HG03520 (cell line): Measurements from ENCODE around the gene LAMP1.
"Not testable (repeated sequence)": the region's sequence is repeated elsewhere in the genome, so short reads cannot be mapped to it uniquely, and the experiment has no call there.

Experiments
- ATAC-seq: cut with Tn5 transposase; IDR thresholded peaks from one replicate; pipeline ENCODE4 v1.9.1; 2021; ENCODE audit warnings: mild to moderate bottlenecking, moderate library complexity; ENCODE audit not compliant: unreplicated experiment

The LAMP1 gene

DNA sequence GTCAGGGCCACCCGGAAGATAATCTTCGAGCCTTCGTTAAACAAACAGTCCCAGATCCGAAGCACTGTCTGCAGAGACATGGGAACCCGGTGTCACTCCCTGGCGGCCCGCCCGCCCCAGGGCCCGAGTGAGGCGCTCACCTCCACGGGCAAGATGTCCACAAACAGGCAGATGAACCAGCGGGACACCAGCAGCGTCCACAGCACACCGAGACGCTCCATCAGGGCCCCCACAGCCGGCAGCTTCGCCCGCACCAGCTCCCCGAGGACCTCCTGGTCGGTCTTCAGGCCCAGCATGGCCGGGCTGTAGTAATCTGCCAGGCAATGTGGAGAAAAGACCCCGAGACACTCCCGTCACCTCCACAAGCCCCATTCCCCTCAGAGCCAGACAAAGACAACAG is 28.7 kb downstream of the LAMP1 start:
- no peak for ATAC-seq

DNA sequence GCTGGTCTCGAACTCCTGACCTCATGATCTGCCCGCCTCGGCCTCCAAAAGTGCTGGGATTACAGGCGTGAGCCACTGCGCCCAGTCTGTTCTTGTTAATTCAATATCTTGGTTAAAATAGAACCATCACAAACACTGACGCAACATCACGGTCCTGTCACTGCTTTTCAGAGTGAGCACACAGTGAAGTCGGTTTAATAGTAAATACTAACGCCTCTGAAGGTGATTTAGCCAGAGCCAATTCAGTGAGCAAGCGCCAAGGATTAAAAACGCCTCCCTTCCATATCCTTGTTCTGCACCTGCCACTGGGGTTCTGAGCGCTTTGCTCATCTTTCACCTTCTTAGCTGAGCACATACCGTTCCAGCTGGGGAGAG is 30.3 kb downstream of the LAMP1 start:
- ATAC-seq, result no peak

DNA sequence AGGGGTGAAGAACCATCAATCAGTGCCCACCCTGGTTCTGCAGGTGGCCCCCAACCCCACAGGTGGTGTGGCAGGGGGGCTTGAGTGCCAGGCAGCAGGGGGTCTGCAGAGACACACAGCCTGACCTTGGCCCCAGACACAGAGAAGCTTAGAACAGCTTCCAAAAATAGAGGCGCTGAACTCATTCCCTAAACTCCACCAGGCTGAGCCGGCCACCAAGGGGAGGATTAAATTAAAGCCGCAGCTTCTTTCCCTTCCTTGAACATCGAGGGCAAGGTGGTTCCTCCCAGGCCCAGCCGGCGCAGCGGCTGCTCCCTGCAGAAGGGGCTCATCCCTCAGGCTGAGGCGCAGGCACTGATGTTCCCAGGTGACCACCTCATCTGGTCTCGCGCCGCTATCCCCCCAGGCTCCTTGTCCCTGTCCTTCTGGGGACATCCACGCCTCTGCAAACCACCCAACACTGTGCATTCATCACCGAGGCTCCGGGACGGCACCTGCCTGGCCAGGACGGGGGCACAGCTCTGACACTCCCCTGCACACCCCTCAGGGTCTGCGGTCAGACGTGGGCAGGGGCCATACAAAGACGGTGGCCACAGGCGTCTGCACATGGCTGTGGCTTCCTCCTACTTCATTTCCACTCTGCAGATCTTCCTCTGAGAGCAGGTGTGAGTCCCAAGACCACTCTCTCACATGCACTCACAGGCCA is 30.9 kb downstream of the LAMP1 start:
- no peak for ATAC-seq

DNA sequence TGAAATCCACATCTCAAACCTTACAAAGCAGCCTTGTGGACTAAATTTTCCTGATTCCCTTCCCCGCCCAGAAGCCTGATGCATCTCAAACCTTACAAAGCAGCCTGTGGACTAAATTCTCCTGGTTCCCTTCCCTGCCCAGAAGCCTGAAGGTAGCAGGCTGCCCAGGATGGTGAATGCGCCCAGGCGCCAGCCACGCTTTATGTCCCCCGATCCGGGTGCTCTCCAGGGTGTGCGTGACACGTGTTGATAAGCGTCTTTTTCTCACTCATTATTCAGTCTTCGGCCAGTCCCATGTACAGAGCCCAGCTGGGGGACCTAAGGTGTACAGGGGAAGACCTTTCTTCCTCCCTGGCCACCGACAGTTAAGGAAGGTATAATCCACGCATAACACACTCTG is 31.8 kb downstream of the LAMP1 start:
- no peak for ATAC-seq

GRCh38 chr13:113329656-113330312 is 32.7 kb downstream of the LAMP1 start:
- ATAC-seq, result no peak

GRCh38 chr13:113332615-113333014 is 35.6 kb downstream of the LAMP1 start:
- no peak for ATAC-seq

- ATAC-seq, result no peak
Measured at GRCh38 chr13:113333076-113333475, 36.0 kb downstream of the LAMP1 start.

GRCh38 chr13:113337556-113337955 is 40.5 kb downstream of the LAMP1 start:
- ATAC-seq, result no peak

GRCh38 chr13:113337976-113338375 is 40.9 kb downstream of the LAMP1 start:
- ATAC-seq, result no peak

DNA sequence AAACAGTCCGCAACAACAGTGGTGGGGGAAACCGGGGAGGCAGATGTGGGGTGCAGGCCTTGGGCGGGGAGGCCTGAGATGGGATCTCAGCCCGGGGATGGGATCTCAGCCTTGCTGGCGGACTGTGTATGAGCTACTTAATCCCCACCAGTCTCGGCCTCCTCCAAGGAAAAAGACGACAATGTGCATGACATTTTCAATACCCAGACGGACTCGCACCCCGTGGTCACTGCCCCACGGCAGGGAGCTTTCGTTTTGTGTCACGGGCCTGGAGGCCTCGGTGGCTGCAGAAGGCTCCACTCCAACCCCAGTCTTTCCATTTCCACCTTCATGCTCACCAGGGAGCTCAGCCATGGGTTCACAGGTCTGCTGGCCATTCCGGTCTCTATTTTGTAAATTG is 41.4 kb downstream of the LAMP1 start:
- no peak for ATAC-seq

- ATAC-seq, result no peak
Measured at GRCh38 chr13:113342820-113343691, 46.0 kb downstream of the LAMP1 start.

- no peak for ATAC-seq
Measured at GRCh38 chr13:113343692-113343968, 46.6 kb downstream of the LAMP1 start.

DNA sequence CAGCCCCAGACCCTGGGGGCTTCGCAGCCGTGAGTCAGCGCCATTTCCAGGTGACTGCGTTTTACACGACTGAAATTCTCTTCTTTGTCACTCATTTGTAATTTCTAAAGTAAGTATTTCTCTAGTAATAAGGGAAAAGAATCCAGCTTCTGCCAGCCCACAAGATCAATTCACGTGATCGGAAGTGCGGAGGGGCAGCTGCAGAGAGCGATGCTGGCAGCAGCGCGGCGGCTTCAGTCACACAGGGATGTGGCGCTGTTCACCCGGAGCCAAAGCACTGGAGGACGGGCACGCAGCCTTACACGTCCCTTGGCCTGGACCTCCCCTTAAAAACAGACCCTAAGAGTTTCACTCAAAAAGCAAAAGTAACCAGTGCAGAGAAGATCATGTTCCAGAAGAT is 48.4 kb downstream of the LAMP1 start:
- ATAC-seq, result no peak

DNA sequence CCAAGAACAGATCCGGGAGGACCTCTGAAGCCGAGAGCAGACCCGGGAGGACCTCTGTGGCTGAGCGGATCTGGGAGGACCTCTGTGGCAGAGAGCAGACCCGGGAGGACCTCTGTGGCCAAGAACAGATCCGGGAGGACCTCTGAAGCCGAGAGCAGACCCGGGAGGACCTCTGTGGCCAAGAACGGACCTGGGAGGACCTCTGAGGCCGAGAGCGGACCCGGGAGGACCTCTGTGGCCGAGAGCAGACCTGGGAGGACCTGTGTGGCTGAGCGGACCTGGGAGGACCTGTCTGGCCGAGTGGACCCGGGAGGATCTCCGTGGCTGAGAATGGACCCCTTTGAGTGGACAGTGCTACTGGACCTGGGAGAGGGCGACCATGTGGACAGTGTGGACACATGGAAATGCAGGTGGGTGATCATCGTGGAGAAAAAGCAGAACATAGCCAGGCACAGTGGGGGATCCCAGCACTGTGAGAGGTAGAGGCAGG is 50.7 kb downstream of the LAMP1 start:
- not testable (repeated sequence) for ATAC-seq

DNA sequence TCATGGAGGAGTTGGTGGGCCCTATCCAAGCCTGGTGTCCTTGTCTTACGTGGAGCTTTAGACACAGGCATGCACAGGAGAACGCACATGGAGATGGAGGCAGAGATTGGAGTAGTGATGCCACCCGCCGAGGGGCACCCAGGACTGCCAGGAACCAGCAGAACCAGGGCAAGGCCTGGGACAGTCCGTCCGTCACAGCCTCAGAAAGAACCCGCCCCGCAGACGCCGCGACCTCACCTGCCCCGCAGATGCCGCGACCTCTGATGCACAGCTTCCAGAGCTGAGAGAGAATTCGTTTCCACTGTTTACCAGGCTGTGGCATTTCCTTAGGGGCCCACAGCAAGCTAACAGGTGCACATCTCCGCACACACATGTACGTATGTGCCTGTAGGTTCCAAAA is 51.6 kb downstream of the LAMP1 start:
- ATAC-seq, result no peak

DNA sequence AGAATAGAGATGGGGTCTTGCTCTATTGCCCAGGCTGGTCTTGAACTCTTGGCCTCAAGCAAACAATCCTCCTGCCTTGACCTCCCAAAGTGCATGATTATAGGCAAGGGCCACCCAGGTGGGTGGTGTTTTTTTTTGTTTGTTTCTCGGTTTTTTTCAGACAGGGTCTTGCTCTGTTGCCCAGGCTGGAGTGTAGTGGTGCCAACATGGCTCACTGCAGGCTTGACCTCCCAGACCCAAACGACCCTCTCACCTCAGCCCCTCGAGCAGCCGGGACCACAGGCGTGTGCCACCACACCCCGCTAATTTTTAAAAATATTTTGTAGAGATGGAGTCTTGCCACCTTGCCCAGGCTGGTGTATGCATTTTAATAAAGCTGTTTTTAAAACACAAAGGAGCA is 52.0 kb downstream of the LAMP1 start:
- ATAC-seq, result no peak

DNA sequence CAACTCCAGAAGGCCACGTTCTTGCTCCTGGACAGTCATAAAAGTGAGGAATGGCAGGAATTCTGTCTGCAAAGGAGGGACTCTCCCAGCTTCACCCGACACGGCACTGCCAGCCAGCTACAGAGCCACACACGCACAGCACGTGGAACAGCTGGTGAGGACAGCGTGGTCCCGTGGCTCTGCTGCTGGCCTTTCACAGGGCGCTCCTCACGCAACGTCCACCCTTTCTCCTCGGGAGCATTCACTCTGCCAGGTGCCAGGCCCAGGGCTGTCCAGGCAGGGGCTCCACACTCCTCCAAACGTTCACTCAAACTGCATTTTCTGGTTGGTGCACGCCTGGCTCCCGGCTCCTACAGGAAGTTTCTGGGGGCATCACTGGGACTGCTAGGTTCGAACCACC is 52.5 kb downstream of the LAMP1 start:
- no peak for ATAC-seq

- no peak for ATAC-seq
Measured at GRCh38 chr13:113350065-113350937, 53.3 kb downstream of the LAMP1 start.

GRCh38 chr13:113350938-113351335 is 53.9 kb downstream of the LAMP1 start:
- ATAC-seq, result no peak

DNA sequence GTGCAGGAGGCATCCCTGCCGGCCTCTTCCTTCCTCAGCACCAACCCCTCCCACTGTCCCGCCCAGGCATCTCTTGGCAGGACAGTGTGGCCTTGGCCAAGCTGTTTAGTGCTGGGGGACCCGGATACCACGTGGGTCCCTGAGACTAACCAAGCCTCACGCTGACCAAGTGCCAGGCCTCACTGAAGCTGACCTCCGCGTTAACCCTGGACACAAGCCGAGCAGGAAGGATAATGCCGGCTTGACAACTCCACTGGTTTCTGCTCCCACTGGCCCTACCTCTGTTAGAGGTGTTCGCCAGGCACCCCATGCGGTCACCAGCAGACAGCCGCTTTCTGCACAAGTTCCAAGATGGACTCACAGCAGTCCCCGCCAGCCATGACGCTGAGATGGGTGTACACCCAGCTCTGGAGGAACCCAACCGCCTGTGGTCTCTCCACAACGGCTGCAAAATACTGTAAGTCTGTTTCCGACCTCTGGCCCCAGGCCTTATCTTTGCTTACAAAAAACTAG is 54.5 kb downstream of the LAMP1 start:
- no peak for ATAC-seq

DNA sequence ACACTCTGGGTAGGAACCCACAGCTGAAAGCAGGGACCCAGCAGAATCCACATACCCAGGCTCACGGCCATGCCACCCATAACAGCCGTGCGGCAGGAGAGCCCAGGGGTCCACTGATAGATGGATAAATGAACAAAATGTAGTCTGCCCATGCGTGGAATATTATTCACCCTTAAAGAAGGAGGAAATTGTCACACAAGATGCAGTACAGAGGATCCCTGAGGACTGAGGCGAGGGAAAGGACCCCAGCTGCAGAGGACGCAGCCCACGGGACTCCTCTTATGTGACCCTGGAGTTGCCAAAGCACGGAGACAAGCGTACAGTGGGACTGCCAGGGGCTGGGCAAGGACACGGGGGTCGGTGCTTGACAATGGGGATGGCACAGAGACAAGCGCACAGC is 56.2 kb downstream of the LAMP1 start:
- ATAC-seq, result no peak
